ENCODE results near the gene CEP250.
"Not testable (repeated sequence)": the region's sequence is repeated elsewhere in the genome, so short reads cannot be mapped to it uniquely, and the experiment has no call there.

Gene CEP250

GRCh38 chr20:35515341-35515740, 59.9 kb downstream of the CEP250 start:
- no peaks in the 10 kb centered on the region for H3K9me3 ChIP-seq
- no peak overlapping the region for H3K4me2 ChIP-seq
- H3K27me3 ChIP-seq = no peaks in the 10 kb centered on the region
- 0 out of 2 replicates have a peak, but pooled peaks cover 8% of the 10 kb centered on the region for H4K20me1 ChIP-seq
- H3K9ac ChIP-seq = no peak overlapping the region
- peaks cover 60% of the 10 kb centered on the region for H3K36me3 ChIP-seq
- no peak overlapping the region for H3K27ac ChIP-seq
- TF ChIP-seq Cebpa-rat (IDR thresholded peaks at IDR 0.05) = no peak
- no peaks in the 10 kb centered on the region for H3K4me1 ChIP-seq
- H3K4me3 ChIP-seq = no peak overlapping the region

- Histone ChIP-seq H3K36me3 (peaks cover 52% of the 10 kb centered on the region), H3K4me3 (no peak overlapping the region), H3K27ac (no peak overlapping the region), H3K9ac (no peak overlapping the region), H4K20me1 (0 out of 2 replicates have a peak, but pooled peaks cover 8% of the 10 kb centered on the region), H3K4me1 (no peaks in the 10 kb centered on the region), H3K9me3 (no peaks in the 10 kb centered on the region), H3K27me3 (no peaks in the 10 kb centered on the region), H3K4me2 (no peak overlapping the region)
- TF ChIP-seq Cebpa-rat (IDR thresholded peaks at IDR 0.05) = no peak
Observed at GRCh38 chr20:35515949-35516645, 60.7 kb downstream of the CEP250 start.

GRCh38 chr20:35517125-35517524, 61.7 kb downstream of the CEP250 start:
- no peak overlapping the region for H3K4me2 ChIP-seq
- no peaks in the 10 kb centered on the region for H3K4me1 ChIP-seq
- H3K9ac ChIP-seq = no peak overlapping the region
- TF ChIP-seq Cebpa-rat (IDR thresholded peaks at IDR 0.05) = no peak
- no peaks in the 10 kb centered on the region for H3K9me3 ChIP-seq
- no peak overlapping the region for H3K27ac ChIP-seq
- H3K27me3 ChIP-seq = no peaks in the 10 kb centered on the region
- H4K20me1 ChIP-seq = no peaks in the 10 kb centered on the region
- H3K36me3 ChIP-seq = peaks cover 42% of the 10 kb centered on the region
- H3K4me3 ChIP-seq = no peak overlapping the region

- not testable (repeated sequence) for H3K4me1 ChIP-seq, H3K4me2 ChIP-seq, H3K9me3 ChIP-seq, H3K9ac ChIP-seq, H3K27me3 ChIP-seq, H3K27ac ChIP-seq, H3K4me3 ChIP-seq, H4K20me1 ChIP-seq
- H3K36me3 ChIP-seq = peaks cover 35% of the 10 kb centered on the region
Observed at GRCh38 chr20:35517767-35518166, 62.4 kb downstream of the CEP250 start.

GRCh38 chr20:35518955-35519354, 63.6 kb downstream of the CEP250 start:
- no peak; the same call in 1 of the 2 replicates for TF ChIP-seq Cebpa-rat (IDR thresholded peaks at IDR 0.05)
- no peaks in the 10 kb centered on the region for H4K20me1 ChIP-seq
- H3K27ac ChIP-seq = no peak overlapping the region
- peaks cover 24% of the 10 kb centered on the region for H3K36me3 ChIP-seq
- H3K9ac ChIP-seq = no peak overlapping the region
- no peak overlapping the region for H3K4me3 ChIP-seq
- H3K9me3 ChIP-seq = no peaks in the 10 kb centered on the region
- no peak overlapping the region for H3K4me2 ChIP-seq
- no peaks in the 10 kb centered on the region for H3K4me1 ChIP-seq
- no peaks in the 10 kb centered on the region for H3K27me3 ChIP-seq

- H3K4me2 ChIP-seq = no peak overlapping the region
- TF ChIP-seq Cebpa-rat (IDR thresholded peaks at IDR 0.05) = no peak
- no peak overlapping the region for H3K9ac ChIP-seq
- no peak overlapping the region for H3K27ac ChIP-seq
- H3K36me3 ChIP-seq = no peaks in the 10 kb centered on the region
- H4K20me1 ChIP-seq = no peaks in the 10 kb centered on the region
- H3K27me3 ChIP-seq = no peaks in the 10 kb centered on the region
- H3K9me3 ChIP-seq = peaks cover 14% of the 10 kb centered on the region
- no peaks in the 10 kb centered on the region for H3K4me1 ChIP-seq
- no peak overlapping the region for H3K4me3 ChIP-seq
Observed at GRCh38 chr20:35523298-35523888, 68.0 kb downstream of the CEP250 start.

- H3K27me3 ChIP-seq = no peaks in the 10 kb centered on the region
- H3K9ac ChIP-seq = no peak overlapping the region
- no peak overlapping the region for H3K4me3 ChIP-seq
- no peak overlapping the region for H3K27ac ChIP-seq
- H4K20me1 ChIP-seq = no peaks in the 10 kb centered on the region
- H3K36me3 ChIP-seq = no peaks in the 10 kb centered on the region
- H3K9me3 ChIP-seq = peaks cover 14% of the 10 kb centered on the region
- H3K4me2 ChIP-seq = no peak overlapping the region
- no peaks in the 10 kb centered on the region for H3K4me1 ChIP-seq
- TF ChIP-seq Cebpa-rat (IDR thresholded peaks at IDR 0.05) = no peak
Observed at GRCh38 chr20:35525639-35526038, 70.2 kb downstream of the CEP250 start.

GRCh38 chr20:35527122-35527769, 71.8 kb downstream of the CEP250 start:
- no peak overlapping the region for H3K4me2 ChIP-seq
- no peak overlapping the region for H3K27ac ChIP-seq
- no peaks in the 10 kb centered on the region for H3K36me3 ChIP-seq
- no peaks in the 10 kb centered on the region for H3K4me1 ChIP-seq
- peaks cover 14% of the 10 kb centered on the region for H3K9me3 ChIP-seq
- H4K20me1 ChIP-seq = no peaks in the 10 kb centered on the region
- H3K9ac ChIP-seq = no peak overlapping the region
- H3K4me3 ChIP-seq = no peak overlapping the region
- H3K27me3 ChIP-seq = no peaks in the 10 kb centered on the region
- TF ChIP-seq Cebpa-rat (IDR thresholded peaks at IDR 0.05) = no peak

- no peak within 1 kb of the TSS for H3K9ac ChIP-seq
- H3K27me3 ChIP-seq = no peaks in the 10 kb centered on the region
- H3K27ac ChIP-seq = no peak within 1 kb of the TSS
- no peaks in the 10 kb centered on the region for H3K36me3 ChIP-seq
- no peak within 1 kb of the TSS for H3K4me3 ChIP-seq
- no peak for TF ChIP-seq Cebpa-rat (IDR thresholded peaks at IDR 0.05)
- no peaks in the 10 kb centered on the region for H3K4me1 ChIP-seq
- no peaks in the 10 kb centered on the region for H4K20me1 ChIP-seq
- H3K9me3 ChIP-seq = peaks cover 14% of the 10 kb centered on the region
- H3K4me2 ChIP-seq = no peak within 1 kb of the TSS
Observed at GRCh38 chr20:35529552-35529951, 74.2 kb downstream of the CEP250 start, which contains the start of gene C20orf173. Gene C20orf173 (minus strand): TSS chr20:35529652. CDS start chr20:35529373, 279 bp downstream.

- H3K9me3 ChIP-seq = no peaks in the 10 kb centered on the region
- no peak overlapping the region for H3K9ac ChIP-seq
- H3K27me3 ChIP-seq = no peaks in the 10 kb centered on the region
- TF ChIP-seq Cebpa-rat (IDR thresholded peaks at IDR 0.05) = no peak
- peaks cover 34% of the 10 kb centered on the region for H3K4me1 ChIP-seq
- H3K4me3 ChIP-seq = no peak overlapping the region
- peaks cover 9% of the 10 kb centered on the region for H3K36me3 ChIP-seq
- no peak overlapping the region for H3K27ac ChIP-seq
- H4K20me1 ChIP-seq = no peaks in the 10 kb centered on the region
- no peak overlapping the region for H3K4me2 ChIP-seq
Observed at GRCh38 chr20:35539756-35540212, 84.4 kb downstream of the CEP250 start.
